H9 (cell line): ENCODE data around the gene ODC1. TPM values are rescaled to one million over a fixed set of nuclear protein-coding genes. Genes with fewer than 3 reads are reported as not detected.

Experiments used
- DNase-seq: peaks from one replicate; pipeline ENCODE4 v3.0.0-alpha.2; 2017
- H2AFZ ChIP-seq: one replicate; pipeline ENCODE4 v1.6.1; 2013; ENCODE audit warnings: mild to moderate bottlenecking, low read length, control low read depth, moderate library complexity
- H2AK5ac ChIP-seq: 2 replicates; pipeline ENCODE4 v1.6.1; 2013; ENCODE audit warnings: low read length, control low read depth, mixed read lengths; ENCODE audit not compliant: insufficient read length
- H2BK120ac ChIP-seq: one replicate; pipeline ENCODE4 v1.6.1; 2013; ENCODE audit warnings: low read depth, mild to moderate bottlenecking, low read length, control low read depth, inconsistent platforms; ENCODE audit not compliant: poor library complexity, severe bottlenecking
- H2BK12ac ChIP-seq: 2 replicates; pipeline ENCODE4 v1.6.1; 2013; ENCODE audit warnings: low read length, control low read depth, mixed read lengths, low read depth; ENCODE audit not compliant: insufficient read length
- H2BK15ac ChIP-seq: 2 replicates; pipeline ENCODE4 v1.6.1; 2013; ENCODE audit warnings: low read depth, low read length, control low read depth
- H2BK20ac ChIP-seq: one replicate; pipeline ENCODE4 v1.6.1; 2013; ENCODE audit warnings: low read depth, mild to moderate bottlenecking, low read length, control low read depth, inconsistent platforms; ENCODE audit not compliant: poor library complexity, severe bottlenecking
- H2BK5ac ChIP-seq: 2 replicates; pipeline ENCODE4 v1.6.1; 2013; ENCODE audit warnings: low read length, control low read depth, mixed read lengths; ENCODE audit not compliant: insufficient read length
- H3K14ac ChIP-seq: 2 replicates; pipeline ENCODE4 v1.6.1; 2013; ENCODE audit warnings: low read length, control low read depth; ENCODE audit not compliant: insufficient read depth
- H3K18ac ChIP-seq: 2 replicates; pipeline ENCODE4 v1.6.1; 2013; ENCODE audit warnings: low read depth, mild to moderate bottlenecking, mixed read lengths, low read length, control low read depth; ENCODE audit not compliant: insufficient read length
- H3K23ac ChIP-seq: 2 replicates; pipeline ENCODE4 v1.6.1; 2013; ENCODE audit warnings: low read length, control low read depth, mixed read lengths, low read depth; ENCODE audit not compliant: insufficient read length
- H3K23me2 ChIP-seq: 2 replicates; pipeline ENCODE4 v1.6.1; 2013; ENCODE audit warnings: low read depth, mild to moderate bottlenecking, mixed read lengths, low read length, control low read depth; ENCODE audit not compliant: insufficient read length, poor library complexity, severe bottlenecking
- H3K27ac ChIP-seq: 2 replicates; pipeline ENCODE4 v1.5.1; 2013; ENCODE audit warnings: low read length, control low read depth, mixed read lengths, low read depth; ENCODE audit not compliant: insufficient read length
- H3K27me3 ChIP-seq: 2 replicates; pipeline ENCODE4 v1.6.1; 2013; ENCODE audit warnings: low read length, control low read depth, inconsistent platforms; ENCODE audit not compliant: insufficient read depth
- H3K4ac ChIP-seq: 2 replicates; pipeline ENCODE4 v1.6.1; 2013; ENCODE audit warnings: low read depth, mild to moderate bottlenecking, control low read depth, inconsistent platforms, low read length, moderate library complexity
- H3K4me1 ChIP-seq: 2 replicates; pipeline ENCODE4 v1.6.1; 2013; ENCODE audit warnings: low read length, control low read depth, inconsistent platforms; ENCODE audit not compliant: insufficient read depth
- H3K4me2 ChIP-seq: 2 replicates; pipeline ENCODE4 v1.6.1; 2013; ENCODE audit warnings: low read length, control low read depth, mixed read lengths; ENCODE audit not compliant: insufficient read length, insufficient read depth
- H3K56ac ChIP-seq: 2 replicates; pipeline ENCODE4 v1.6.1; 2013; ENCODE audit warnings: low read depth, mild to moderate bottlenecking, mixed read lengths, low read length, control low read depth; ENCODE audit not compliant: insufficient read length
- H3K79me1 ChIP-seq: 2 replicates; pipeline ENCODE4 v1.6.1; 2013; ENCODE audit warnings: low read depth, mild to moderate bottlenecking, moderate library complexity, low read length, control low read depth, inconsistent platforms; ENCODE audit not compliant: insufficient read depth, poor library complexity, severe bottlenecking
- H3K79me2 ChIP-seq: 2 replicates; pipeline ENCODE4 v1.6.1; 2013; ENCODE audit warnings: low read length, control low read depth, inconsistent platforms; ENCODE audit not compliant: insufficient read depth
- H3K9ac ChIP-seq: 2 replicates; pipeline ENCODE4 v1.6.1; 2013; ENCODE audit warnings: low read length, control low read depth, mixed read lengths; ENCODE audit not compliant: insufficient read length; ENCODE audit errors: extremely low read depth
- H3K9me3 ChIP-seq: one replicate; pipeline ENCODE4 v1.6.1; 2013; ENCODE audit warnings: low read depth, low read length, inconsistent platforms; ENCODE audit not compliant: control insufficient read depth
- H3T11ph ChIP-seq: one replicate; pipeline ENCODE4 v1.6.1; 2013; ENCODE audit warnings: mild to moderate bottlenecking, low read length, control low read depth, inconsistent platforms
- H4K20me1 ChIP-seq: one replicate; pipeline ENCODE4 v1.6.1; 2013; ENCODE audit not compliant: control insufficient read depth, insufficient read length, insufficient read depth
- H4K5ac ChIP-seq: 2 replicates; pipeline ENCODE4 v1.6.1; 2013; ENCODE audit warnings: low read depth, mild to moderate bottlenecking, mixed read lengths, low read length, control low read depth; ENCODE audit not compliant: insufficient read length
- H4K8ac ChIP-seq: replicated peaks from 2 replicates; pipeline ENCODE4 v1.6.1; 2013; ENCODE audit warnings: low read length, control low read depth, mixed read lengths, low read depth; ENCODE audit not compliant: insufficient read length
- H4K91ac ChIP-seq: 2 replicates; pipeline ENCODE4 v1.6.1; 2013; ENCODE audit warnings: low read depth, mild to moderate bottlenecking, moderate library complexity, mixed read lengths, low read length, control low read depth; ENCODE audit not compliant: insufficient read length
- H3K27ac Mint-ChIP-seq, 3 experiments: 2 replicates in 2 of 3; 3 replicates in 1 of 3; pipeline ENCODE4 v1.8.0; 2020 to 2021; ENCODE audit warnings: mixed read lengths in 3 of 3, mild to moderate bottlenecking in 1 of 3, moderate library complexity in 1 of 3
- H3K27me3 Mint-ChIP-seq: 2 replicates; pipeline ENCODE4 v1.8.0; 2021; ENCODE audit warnings: low read depth, mild to moderate bottlenecking, moderate library complexity, mixed read lengths
- H3K36me3 Mint-ChIP-seq, 3 experiments: 2 replicates in 2 of 3; 3 replicates in 1 of 3; pipeline ENCODE4 v1.8.0; 2020 to 2021; ENCODE audit warnings: low read depth in 3 of 3, mixed read lengths in 3 of 3; ENCODE audit not compliant: insufficient read depth in 1 of 3
- H3K4me1 Mint-ChIP-seq, 2 experiments: 2 replicates each; pipeline ENCODE4 v1.8.0; 2020; ENCODE audit warnings: mixed read lengths in 2 of 2
- H3K4me3 Mint-ChIP-seq, 2 experiments: 2 replicates in 1 of 2; 3 replicates in 1 of 2; pipeline ENCODE4 v1.8.0; 2020 to 2021; ENCODE audit warnings: mild to moderate bottlenecking in 2 of 2, mixed read lengths in 2 of 2, moderate library complexity in 1 of 2
- H3K9me3 Mint-ChIP-seq, 2 experiments: 2 replicates in 1 of 2; 3 replicates in 1 of 2; pipeline ENCODE4 v1.8.0; 2020; ENCODE audit warnings: mild to moderate bottlenecking in 2 of 2, mixed read lengths in 2 of 2, moderate library complexity in 1 of 2
- WGBS: extraction: QIAGEN DNeasy Blood & Tissue Kit; methylation state at CpG from one replicate; pipeline ENCODE4 v1.1.7; 2013; ENCODE audit warnings: missing lambda C conversion rate, low lambda C conversion rate, mixed read lengths; ENCODE audit not compliant: insufficient read length; ENCODE audit errors: extremely low coverage; 5-methylcytosine and 5-hydroxymethylcytosine counted together
- total RNA-seq: library from RNA; stranded (reverse); gene quantifications from 2 replicates; pipeline ENCODE4 v1.2.1, GENCODE V29; 2021
- TF ChIP-seq, protein P1 (sequence below): fragments of 200-600 bp; sonication (generic); conservative IDR thresholded peaks from 3 replicates; pipeline ENCODE4 v1.8.0; 2021; ENCODE audit warnings: antibody characterized with exemption, mild to moderate bottlenecking

Gene ODC1
- total RNA-seq, 1 experiment from 2014 or later = 48.3 TPM

DNA sequence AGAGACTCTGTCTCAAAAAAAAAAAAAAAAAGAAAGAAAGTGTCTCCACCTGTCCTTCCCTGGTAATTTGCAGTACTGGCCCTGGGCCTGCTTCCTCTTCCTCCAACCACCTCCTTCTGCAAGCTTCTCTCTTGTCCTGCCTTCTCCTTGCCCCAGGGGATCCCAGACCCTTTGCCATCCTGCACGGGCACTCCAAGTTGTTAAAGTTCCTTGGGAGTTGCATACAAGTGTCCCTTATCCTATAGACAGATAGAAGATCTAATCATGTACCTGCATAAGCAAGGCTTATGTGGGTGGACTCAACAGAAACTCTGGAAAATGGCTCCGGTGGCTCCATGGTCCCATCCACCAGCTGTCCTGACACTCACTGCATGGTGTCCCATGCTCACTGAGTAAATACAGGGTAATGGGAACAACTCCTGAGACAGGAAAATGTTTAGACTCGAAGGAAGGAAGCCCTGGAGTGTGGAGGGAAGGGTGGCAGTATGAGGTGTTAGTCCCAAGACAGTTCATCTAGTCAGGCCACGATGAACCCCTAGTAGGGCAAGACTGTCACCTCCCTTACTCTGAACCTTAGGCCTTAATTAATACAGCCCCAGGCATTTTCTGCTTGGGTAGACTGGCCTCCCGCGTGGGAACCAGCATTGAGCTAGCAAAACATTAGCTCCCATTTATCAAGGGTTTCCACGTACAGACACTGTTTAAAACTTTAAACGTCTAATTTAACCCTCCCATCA lies 17.1 kb downstream of the ODC1 start:
- WGBS = no CpG with 5 or more reads among the region's 8 CpGs
- Histone ChIP-seq H2BK5ac (no peak overlapping the region), H2BK120ac (no peak overlapping the region), H3K14ac (no peak overlapping the region), H3K9me3 (no peaks in the 10 kb centered on the region), H3K79me1 (no peaks in the 10 kb centered on the region), H2AFZ (no peak overlapping the region), H2AK5ac (no peak overlapping the region), H3K56ac (no peak overlapping the region), H3K4me1 (no peaks in the 10 kb centered on the region), H3K27ac (no peak overlapping the region), H4K91ac (no peak overlapping the region), H3K4me2 (no peak overlapping the region), H3K27me3 (no peaks in the 10 kb centered on the region), H3K9ac (no peak overlapping the region), H3K23ac (no peak overlapping the region), H4K5ac (no peak overlapping the region), H3K79me2 (no peaks in the 10 kb centered on the region), H4K8ac (no peak overlapping the region), H3K4ac (no peak overlapping the region), H2BK15ac (no peak overlapping the region), H3K18ac (no peak overlapping the region), H4K20me1 (no peaks in the 10 kb centered on the region), H3K23me2 (no peaks in the 10 kb centered on the region), H2BK20ac (no peak overlapping the region), H3T11ph (no peak overlapping the region), H2BK12ac (no peak overlapping the region)
- no peak overlapping the region for H3K27ac Mint-ChIP-seq
- no peaks in the 10 kb centered on the region for H3K36me3 Mint-ChIP-seq
- H3K4me3 Mint-ChIP-seq = no peak overlapping the region
- DNase-seq = no peak
- TF ChIP-seq, protein P1, sequence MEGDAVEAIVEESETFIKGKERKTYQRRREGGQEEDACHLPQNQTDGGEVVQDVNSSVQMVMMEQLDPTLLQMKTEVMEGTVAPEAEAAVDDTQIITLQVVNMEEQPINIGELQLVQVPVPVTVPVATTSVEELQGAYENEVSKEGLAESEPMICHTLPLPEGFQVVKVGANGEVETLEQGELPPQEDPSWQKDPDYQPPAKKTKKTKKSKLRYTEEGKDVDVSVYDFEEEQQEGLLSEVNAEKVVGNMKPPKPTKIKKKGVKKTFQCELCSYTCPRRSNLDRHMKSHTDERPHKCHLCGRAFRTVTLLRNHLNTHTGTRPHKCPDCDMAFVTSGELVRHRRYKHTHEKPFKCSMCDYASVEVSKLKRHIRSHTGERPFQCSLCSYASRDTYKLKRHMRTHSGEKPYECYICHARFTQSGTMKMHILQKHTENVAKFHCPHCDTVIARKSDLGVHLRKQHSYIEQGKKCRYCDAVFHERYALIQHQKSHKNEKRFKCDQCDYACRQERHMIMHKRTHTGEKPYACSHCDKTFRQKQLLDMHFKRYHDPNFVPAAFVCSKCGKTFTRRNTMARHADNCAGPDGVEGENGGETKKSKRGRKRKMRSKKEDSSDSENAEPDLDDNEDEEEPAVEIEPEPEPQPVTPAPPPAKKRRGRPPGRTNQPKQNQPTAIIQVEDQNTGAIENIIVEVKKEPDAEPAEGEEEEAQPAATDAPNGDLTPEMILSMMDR = no peak
- H3K4me1 Mint-ChIP-seq = peaks cover 6 to 8% of the 10 kb centered on the region in 2 experiments; a peak in 3 of 4 replicates
- H3K9me3 Mint-ChIP-seq = peaks cover 0 to 4% of the 10 kb centered on the region in 2 experiments; a peak in 1 of 5 replicates
- peaks cover 16% of the 10 kb centered on the region for H3K27me3 Mint-ChIP-seq
